H1 (cell line): ENCODE measurements around the gene REG3G. TPM values are rescaled to one million over a fixed set of nuclear protein-coding genes. Genes with fewer than 3 reads are reported as not detected.

Experiments
- CBX8 ChIP-seq: fragments of 300-800, 300-1000 bp; sonication (generic); IDR thresholded peaks from 2 replicates; pipeline ENCODE4 v1.7.1; 2016; ENCODE audit warnings: low read depth, low read length, borderline replicate concordance
- CTBP2 ChIP-seq: IDR thresholded peaks from 2 replicates; pipeline ENCODE4 v1.7.0; 2011; ENCODE audit warnings: borderline replicate concordance, mild to moderate bottlenecking, moderate library complexity, mixed read lengths, low read length; ENCODE audit not compliant: insufficient read depth, insufficient read length
- JUN ChIP-seq: IDR thresholded peaks from 2 replicates; pipeline ENCODE4 v1.6.1; 2011; ENCODE audit warnings: low read depth, mild to moderate bottlenecking, improper control_type of control experiment, low read length
- JUND ChIP-seq: IDR thresholded peaks from 2 replicates; pipeline ENCODE4 v1.6.1; 2011; ENCODE audit warnings: mild to moderate bottlenecking, improper control_type of control experiment, low read length
- RAD21 ChIP-seq, 2 experiments: IDR thresholded peaks in 1 of 2; conservative IDR thresholded peaks in 1 of 2; 2 replicates each; pipeline ENCODE4 v1.6.1; 2011; ENCODE audit warnings: low read depth in 2 of 2, low read length in 2 of 2, improper control_type of control experiment in 1 of 2, inconsistent platforms in 1 of 2, mild to moderate bottlenecking in 1 of 2, moderate library complexity in 1 of 2
- SP1 ChIP-seq: IDR thresholded peaks from 2 replicates; pipeline ENCODE4 v1.6.1; 2011; ENCODE audit warnings: low read depth, low read length
- TCF12 ChIP-seq: IDR thresholded peaks from 2 replicates; pipeline ENCODE4 v1.6.1; 2011; ENCODE audit warnings: low read depth, mild to moderate bottlenecking, low read length
- polyA plus RNA-seq, 7 experiments: library from polyadenylated mRNA; depleted of rRNA in 3 of 7; stranded (reverse) in 5 of 7; unstranded in 2 of 7; fragments of >200 nt in 5 of 7; fragments of 200-250 nt in 2 of 7; gene quantifications; 1 replicate in 5 of 7; 2 replicates in 1 of 7; 4 replicates in 1 of 7; pipeline versions ENCODE4 v1.2.1 to v1.2.3, GENCODE V29; 2011 to 2013; ENCODE audit warnings: missing spikeins in 2 of 7, mixed read lengths in 2 of 7
- total RNA-seq: library from RNA; stranded (reverse); fragmentation: NEBNext Ultra II Directional; extraction: Animal tissue kit (Norgen Biotek cat#: 25700); gene quantifications from 2 replicates; pipeline ENCODE4 v1.2.1, GENCODE V29; 2021
- TF ChIP-seq, protein P1 (sequence below): fragments of 300-600 bp; sonication (generic); IDR thresholded peaks from 2 replicates; pipeline ENCODE4 v1.7.1; 2012; ENCODE audit warnings: low read length, moderate library complexity, mild to moderate bottlenecking, inconsistent platforms; ENCODE audit not compliant: insufficient replicate concordance
- TF ChIP-seq, protein P2 (sequence below), 3 experiments: IDR thresholded peaks; 1 replicate in 2 of 3; 2 replicates in 1 of 3; pipeline versions ENCODE4 v1.5.1 to v1.6.1; 2011; ENCODE audit warnings: low read length in 3 of 3, mild to moderate bottlenecking in 3 of 3, inconsistent platforms in 2 of 3, low read depth in 1 of 3, moderate library complexity in 1 of 3; ENCODE audit not compliant: insufficient read depth in 1 of 3; ENCODE audit errors: control extremely low read depth in 1 of 3

Gene REG3G
- total and polyA plus RNA-seq, 2 of the 8 experiments (the other 6 are each of a cell fraction or from before 2014, with no cell fraction given) = not detected

DNA sequence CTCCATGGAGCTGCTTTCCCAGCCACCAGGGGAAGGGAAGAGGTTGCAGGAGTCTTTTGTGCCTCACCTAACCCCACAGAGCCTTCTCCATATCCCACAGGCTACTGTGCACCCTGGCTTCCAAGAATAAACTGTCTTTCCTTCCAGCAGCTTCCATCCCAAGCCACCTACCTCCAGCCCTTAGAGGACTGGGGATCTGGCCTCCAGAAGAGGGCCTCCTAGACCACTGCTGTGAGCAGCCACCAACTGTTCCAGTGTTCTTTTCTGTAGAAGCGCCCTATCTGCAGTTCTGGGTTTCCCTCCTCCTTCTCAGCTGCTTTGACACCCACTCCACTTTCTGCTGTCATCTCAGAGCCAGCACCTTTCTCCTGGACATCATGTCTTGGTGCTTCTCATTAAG lies 30.7 kb upstream of the REG3G start (continued):
- TF ChIP-seq, protein P1, sequence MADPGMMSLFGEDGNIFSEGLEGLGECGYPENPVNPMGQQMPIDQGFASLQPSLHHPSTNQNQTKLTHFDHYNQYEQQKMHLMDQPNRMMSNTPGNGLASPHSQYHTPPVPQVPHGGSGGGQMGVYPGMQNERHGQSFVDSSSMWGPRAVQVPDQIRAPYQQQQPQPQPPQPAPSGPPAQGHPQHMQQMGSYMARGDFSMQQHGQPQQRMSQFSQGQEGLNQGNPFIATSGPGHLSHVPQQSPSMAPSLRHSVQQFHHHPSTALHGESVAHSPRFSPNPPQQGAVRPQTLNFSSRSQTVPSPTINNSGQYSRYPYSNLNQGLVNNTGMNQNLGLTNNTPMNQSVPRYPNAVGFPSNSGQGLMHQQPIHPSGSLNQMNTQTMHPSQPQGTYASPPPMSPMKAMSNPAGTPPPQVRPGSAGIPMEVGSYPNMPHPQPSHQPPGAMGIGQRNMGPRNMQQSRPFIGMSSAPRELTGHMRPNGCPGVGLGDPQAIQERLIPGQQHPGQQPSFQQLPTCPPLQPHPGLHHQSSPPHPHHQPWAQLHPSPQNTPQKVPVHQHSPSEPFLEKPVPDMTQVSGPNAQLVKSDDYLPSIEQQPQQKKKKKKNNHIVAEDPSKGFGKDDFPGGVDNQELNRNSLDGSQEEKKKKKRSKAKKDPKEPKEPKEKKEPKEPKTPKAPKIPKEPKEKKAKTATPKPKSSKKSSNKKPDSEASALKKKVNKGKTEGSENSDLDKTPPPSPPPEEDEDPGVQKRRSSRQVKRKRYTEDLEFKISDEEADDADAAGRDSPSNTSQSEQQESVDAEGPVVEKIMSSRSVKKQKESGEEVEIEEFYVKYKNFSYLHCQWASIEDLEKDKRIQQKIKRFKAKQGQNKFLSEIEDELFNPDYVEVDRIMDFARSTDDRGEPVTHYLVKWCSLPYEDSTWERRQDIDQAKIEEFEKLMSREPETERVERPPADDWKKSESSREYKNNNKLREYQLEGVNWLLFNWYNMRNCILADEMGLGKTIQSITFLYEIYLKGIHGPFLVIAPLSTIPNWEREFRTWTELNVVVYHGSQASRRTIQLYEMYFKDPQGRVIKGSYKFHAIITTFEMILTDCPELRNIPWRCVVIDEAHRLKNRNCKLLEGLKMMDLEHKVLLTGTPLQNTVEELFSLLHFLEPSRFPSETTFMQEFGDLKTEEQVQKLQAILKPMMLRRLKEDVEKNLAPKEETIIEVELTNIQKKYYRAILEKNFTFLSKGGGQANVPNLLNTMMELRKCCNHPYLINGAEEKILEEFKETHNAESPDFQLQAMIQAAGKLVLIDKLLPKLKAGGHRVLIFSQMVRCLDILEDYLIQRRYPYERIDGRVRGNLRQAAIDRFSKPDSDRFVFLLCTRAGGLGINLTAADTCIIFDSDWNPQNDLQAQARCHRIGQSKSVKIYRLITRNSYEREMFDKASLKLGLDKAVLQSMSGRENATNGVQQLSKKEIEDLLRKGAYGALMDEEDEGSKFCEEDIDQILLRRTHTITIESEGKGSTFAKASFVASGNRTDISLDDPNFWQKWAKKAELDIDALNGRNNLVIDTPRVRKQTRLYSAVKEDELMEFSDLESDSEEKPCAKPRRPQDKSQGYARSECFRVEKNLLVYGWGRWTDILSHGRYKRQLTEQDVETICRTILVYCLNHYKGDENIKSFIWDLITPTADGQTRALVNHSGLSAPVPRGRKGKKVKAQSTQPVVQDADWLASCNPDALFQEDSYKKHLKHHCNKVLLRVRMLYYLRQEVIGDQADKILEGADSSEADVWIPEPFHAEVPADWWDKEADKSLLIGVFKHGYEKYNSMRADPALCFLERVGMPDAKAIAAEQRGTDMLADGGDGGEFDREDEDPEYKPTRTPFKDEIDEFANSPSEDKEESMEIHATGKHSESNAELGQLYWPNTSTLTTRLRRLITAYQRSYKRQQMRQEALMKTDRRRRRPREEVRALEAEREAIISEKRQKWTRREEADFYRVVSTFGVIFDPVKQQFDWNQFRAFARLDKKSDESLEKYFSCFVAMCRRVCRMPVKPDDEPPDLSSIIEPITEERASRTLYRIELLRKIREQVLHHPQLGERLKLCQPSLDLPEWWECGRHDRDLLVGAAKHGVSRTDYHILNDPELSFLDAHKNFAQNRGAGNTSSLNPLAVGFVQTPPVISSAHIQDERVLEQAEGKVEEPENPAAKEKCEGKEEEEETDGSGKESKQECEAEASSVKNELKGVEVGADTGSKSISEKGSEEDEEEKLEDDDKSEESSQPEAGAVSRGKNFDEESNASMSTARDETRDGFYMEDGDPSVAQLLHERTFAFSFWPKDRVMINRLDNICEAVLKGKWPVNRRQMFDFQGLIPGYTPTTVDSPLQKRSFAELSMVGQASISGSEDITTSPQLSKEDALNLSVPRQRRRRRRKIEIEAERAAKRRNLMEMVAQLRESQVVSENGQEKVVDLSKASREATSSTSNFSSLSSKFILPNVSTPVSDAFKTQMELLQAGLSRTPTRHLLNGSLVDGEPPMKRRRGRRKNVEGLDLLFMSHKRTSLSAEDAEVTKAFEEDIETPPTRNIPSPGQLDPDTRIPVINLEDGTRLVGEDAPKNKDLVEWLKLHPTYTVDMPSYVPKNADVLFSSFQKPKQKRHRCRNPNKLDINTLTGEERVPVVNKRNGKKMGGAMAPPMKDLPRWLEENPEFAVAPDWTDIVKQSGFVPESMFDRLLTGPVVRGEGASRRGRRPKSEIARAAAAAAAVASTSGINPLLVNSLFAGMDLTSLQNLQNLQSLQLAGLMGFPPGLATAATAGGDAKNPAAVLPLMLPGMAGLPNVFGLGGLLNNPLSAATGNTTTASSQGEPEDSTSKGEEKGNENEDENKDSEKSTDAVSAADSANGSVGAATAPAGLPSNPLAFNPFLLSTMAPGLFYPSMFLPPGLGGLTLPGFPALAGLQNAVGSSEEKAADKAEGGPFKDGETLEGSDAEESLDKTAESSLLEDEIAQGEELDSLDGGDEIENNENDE = no peak
- TF ChIP-seq TCF12 = no peak
- no peak for TF ChIP-seq SP1
- no peak for TF ChIP-seq CTBP2
- no peak for TF ChIP-seq JUN
- TF ChIP-seq, protein P2, sequence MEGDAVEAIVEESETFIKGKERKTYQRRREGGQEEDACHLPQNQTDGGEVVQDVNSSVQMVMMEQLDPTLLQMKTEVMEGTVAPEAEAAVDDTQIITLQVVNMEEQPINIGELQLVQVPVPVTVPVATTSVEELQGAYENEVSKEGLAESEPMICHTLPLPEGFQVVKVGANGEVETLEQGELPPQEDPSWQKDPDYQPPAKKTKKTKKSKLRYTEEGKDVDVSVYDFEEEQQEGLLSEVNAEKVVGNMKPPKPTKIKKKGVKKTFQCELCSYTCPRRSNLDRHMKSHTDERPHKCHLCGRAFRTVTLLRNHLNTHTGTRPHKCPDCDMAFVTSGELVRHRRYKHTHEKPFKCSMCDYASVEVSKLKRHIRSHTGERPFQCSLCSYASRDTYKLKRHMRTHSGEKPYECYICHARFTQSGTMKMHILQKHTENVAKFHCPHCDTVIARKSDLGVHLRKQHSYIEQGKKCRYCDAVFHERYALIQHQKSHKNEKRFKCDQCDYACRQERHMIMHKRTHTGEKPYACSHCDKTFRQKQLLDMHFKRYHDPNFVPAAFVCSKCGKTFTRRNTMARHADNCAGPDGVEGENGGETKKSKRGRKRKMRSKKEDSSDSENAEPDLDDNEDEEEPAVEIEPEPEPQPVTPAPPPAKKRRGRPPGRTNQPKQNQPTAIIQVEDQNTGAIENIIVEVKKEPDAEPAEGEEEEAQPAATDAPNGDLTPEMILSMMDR (IDR thresholded peaks at IDR 0.05; ENCODE audit: control extremely low read depth in 1 of 3, insufficient read depth in 1 of 3, low read depth in 1 of 3, low read length in 3 of 3) = no peak
- TF ChIP-seq JUND = no peak
- TF ChIP-seq CBX8 = no peak
- no peak; a peak in 1 of 4 replicates for TF ChIP-seq RAD21 (IDR thresholded peaks at IDR 0.05 in 1 of 2, conservative IDR thresholded peaks at IDR 0.05 in 1 of 2; ENCODE audit: low read depth in 2 of 2, low read length in 2 of 2)
